ENCODE measurements around the gene RAPGEF2.

The RAPGEF2 gene

GRCh38 chr4:159283696-159284095 is 180.8 kb downstream of the RAPGEF2 start:
- DNase-seq = no peak

GRCh38 chr4:159284113-159284512 is 181.2 kb downstream of the RAPGEF2 start:
- DNase-seq = no peak

- no peak for DNase-seq
These were observed 181.9 kb downstream of the RAPGEF2 start for GRCh38 chr4:159284733-159285132.

DNA sequence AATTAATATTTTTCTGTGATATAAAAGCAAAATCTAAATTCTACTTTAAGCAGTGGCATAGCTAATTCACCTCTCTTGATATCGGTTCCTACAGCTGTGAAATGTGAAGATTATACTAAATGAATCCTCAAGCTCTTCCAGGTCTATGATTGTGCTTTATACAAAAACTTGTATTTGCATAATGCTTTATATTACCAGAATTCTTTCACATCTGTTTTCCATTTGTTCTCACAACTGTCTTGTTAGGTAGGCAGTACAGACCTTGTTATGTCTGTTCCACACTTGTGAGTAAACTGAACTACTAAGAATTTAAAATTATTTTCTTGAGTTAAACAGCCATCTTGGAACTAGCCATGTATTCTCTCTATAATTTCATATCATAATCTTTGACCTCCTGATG is 184.9 kb downstream of the RAPGEF2 start:
- DNase-seq = no peak

DNA sequence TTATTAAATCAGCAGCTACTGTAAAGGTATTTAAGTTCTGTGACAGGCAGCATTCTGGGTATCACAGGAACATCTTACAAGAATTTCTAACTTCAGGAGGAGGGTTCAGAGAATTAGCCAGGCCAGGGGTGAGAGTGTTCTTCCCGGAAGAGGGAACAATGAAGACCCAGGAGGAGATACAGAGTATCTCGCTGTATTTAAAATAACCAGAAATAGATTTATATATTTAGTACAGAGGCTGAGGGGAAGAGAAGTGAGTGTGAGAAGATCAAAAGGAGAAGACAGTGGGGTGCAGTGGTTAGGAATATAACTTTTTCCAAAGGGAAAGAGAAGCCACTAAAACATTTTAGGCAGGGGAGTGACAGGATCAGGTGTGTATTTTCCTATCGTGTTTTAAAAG is 186.8 kb downstream of the RAPGEF2 start:
- DNase-seq = no peak

DNA sequence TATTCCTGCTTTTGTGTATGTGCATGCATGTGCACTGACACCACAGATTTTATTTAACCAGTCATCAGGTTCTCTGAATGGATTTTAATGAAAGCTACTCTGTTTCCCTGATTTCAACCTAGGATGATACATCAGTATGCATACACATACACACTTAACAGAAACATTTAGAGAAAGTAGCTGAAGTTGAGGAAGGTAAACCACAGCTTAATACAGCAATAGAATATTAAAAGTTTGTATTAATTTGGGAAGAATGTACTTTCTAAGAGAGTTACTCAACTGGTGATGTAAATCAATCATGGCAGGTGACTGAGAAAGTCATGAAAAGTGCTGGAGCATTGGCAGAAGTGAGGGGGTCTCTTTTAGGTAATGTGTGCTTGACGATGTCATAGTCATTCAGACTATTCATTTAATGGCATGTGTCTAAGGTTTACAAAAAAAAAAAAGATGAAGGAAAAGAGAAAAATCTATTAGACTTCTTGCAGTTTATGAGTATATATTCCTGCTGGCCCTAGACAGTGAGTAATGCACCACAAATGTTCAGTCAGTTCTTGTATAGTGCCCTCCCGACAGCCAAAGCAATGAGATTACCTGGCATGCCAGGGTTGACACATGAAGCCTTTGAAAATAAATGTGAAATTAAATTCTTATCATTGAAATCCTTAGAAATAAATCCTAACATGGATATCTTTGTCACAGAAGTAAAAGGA is 187.6 kb downstream of the RAPGEF2 start:
- no peak for DNase-seq

DNA sequence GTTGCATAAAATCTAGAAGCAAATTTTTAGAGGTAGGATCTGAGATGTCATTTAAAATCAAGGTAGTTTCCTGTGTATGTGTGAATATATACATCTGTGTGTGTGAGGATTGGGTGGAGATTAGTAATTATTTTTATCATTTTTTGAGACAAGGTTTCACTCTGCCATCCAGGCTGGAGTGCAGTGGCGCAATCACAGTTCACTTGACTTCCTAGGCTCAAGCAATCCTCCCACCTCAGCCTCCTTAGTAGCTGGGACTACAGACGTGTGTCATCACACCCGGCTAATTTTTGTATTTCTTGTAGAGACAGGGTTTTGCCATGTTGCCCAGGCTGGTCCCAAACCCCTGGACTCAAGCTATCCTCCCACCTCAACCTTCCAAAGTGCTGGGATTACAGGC is 188.3 kb downstream of the RAPGEF2 start:
- DNase-seq = no peak

DNA sequence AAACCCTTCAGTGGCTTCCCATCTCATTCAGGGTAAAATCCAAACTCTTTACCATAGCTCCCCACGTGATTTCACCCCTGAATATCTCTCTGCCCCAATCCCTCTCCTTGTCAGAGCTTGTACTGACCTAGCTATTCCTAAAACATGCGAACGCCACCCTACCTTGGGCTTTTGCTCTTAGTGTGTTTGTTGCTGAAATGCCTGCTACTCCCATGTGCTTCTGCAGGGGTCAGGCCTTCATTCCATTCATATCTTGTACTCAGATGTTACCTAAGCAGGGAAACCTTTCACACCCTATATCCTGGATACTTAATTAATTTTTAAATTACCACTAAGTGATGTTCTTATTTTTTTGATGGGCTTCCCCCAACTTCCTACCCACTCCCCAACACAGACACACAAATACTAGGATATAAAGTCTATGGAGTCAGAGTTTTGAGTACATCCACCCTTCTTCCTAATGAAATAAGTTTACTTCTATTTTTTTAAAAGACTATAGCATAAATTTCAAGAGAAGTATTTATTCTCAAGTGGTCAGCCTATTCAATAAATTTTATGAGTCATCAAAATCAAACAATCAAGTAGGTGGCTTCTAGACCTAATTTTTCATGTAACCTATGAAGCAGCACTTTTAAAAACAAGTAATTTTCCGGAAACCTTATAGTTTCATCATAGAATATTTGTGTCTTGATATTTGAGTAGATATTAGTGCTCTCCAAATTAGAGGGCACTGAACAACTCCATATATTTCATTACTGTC is 189.4 kb downstream of the RAPGEF2 start:
- no peak for DNase-seq

DNA sequence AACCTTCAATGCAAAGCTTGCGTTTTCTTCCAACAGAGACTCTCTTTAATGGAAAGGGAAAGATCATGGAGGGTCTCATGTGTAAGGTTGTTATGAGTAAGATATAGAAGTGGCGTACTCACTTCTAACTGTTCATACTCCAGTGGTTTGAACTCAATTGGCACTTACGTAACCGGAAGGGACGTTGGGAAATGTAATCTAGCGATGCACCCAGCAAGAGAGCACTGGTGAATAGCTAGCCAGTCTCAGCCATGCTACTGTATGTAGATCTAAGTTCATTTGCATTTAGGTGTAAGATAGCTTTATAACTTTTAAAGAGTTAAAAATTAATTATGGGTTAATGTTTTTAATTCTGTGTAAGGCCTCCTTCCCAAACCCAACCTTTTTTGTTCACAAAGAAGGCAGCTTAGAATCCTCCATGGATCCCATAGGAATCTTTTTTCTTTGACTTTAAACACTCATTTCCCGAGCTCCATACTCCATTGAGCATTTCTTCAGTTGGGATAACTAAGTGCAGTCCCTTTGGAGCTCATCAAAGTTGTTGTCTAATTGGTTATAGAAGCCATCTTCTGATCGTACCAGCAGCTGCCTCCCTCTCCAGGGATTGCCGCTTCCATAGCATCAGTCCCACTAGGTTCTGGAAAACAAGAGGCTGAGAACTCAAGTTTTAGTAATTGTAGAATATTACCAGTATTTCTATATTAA is 191.1 kb downstream of the RAPGEF2 start:
- peak; percentile 23 for DNase-seq

- DNase-seq = no peak
These were observed 193.2 kb downstream of the RAPGEF2 start for GRCh38 chr4:159296061-159296460.

- peak; percentile 35 for DNase-seq
These were observed 194.2 kb downstream of the RAPGEF2 start for GRCh38 chr4:159297091-159297490.

DNA sequence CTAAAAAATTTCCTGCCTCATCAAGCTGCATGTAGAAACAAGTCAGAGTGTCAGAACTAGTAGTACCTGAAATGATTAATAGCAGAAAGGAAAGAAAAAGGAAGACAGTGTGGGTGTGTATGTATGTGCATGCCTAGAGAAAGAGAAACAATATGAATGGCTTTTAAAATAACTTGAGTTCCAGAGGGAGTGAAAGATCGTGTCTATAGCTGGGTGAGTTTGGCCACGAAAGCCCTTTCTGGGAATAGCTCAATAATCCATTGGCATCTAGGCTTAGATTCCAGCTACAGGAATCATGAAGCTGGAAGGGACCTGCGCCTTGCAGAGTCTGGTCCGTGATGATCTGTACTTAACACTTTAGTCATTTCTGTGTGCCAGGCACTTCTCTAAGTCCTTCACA is 195.6 kb downstream of the RAPGEF2 start:
- no peak for DNase-seq

- DNase-seq = no peak
These were observed 200.6 kb downstream of the RAPGEF2 start for GRCh38 chr4:159303435-159303834.

DNA sequence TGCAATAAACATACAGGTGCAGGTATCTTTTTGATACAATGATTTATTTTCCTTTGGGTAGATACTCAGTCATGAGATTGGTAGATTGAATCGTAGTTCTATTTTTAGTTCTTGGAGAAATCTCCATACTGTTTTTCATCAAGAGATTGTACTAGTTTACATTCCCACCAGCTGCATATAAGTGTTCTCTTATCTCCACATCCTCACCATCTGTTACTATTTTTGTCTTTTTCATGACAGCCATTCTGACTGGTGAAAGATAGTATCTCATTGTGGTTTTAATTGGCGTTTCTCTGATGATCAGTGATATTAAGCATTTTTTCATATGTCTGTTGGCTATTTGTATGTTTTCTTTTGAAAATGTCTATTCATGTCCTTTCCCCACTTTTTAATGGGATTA is 202.2 kb downstream of the RAPGEF2 start:
- peak; percentile 46 for DNase-seq

DNA sequence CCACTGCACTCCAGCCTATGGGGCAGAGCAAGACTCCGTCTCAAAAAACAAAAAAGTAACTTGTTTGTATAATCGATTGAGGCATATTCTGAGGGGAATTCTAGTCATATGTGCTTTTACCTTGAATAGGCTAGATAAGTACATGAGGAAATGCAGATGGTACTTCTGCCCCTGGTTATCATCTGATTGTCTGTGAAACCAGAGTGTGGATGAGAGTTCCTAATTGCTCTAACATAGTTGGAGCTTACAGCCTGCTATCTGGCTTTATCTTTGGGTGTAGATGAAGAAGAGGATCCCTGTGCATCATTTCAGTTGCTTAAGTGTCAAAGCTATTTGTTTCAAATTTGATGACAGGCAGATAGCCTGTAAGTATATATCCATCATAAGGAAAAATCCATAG is 205.1 kb downstream of the RAPGEF2 start:
- DNase-seq = no peak

DNA sequence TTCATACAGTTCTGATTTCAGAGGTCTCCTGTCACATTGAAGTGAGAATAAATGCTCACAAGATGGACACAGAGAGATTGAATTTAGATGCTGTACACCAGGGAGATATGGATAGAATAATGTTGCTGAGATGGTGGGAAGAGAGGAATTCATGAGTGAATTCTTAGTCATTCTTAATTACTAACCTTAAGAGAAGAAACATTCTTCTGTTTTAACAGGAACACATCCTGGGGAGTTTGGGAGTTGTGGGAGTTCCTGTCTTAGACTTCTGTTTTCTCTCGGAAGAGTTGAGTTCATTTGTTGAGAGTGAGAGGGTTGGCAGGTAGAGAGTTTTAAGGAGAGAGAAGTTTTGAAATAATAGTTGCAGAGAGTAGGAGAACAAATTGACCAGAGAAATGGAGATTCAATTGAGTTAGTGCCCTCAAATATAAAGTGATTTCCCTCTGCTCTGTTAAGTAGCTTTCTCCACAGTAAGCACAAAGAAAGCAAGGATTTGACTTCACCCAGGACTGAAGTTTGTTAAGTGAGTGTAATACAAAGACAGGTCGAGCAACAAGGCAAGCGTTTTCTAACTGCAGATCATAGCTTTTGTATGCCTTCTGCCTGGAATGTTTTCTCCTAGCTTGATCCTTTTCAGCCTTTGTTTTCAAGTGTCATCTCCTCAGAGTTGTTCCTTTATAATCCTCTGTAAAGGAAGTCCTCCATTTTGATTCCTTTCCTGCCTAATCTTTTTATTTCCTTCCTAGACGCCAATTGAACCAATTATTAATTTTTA is 205.9 kb downstream of the RAPGEF2 start:
- no peak for DNase-seq

DNA sequence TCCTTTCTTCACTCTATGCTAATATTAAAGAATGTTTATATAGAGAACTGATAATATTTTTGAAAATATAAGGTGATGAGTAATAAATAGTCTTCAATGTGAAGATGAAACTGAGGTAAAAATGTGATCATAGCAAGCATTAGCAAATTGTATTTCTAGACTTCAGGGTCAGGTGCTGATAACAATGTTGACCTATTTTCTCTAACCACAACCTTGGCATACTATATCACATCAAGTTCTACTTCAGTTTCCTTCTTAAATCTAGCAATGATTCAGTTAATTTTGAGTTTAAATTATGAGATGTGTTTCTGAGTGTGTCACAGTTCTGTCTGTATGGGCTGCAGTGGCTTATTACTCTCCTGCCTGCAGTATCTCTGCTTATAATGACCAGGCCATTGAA is 209.4 kb downstream of the RAPGEF2 start:
- peak; percentile 41 for DNase-seq

DNA sequence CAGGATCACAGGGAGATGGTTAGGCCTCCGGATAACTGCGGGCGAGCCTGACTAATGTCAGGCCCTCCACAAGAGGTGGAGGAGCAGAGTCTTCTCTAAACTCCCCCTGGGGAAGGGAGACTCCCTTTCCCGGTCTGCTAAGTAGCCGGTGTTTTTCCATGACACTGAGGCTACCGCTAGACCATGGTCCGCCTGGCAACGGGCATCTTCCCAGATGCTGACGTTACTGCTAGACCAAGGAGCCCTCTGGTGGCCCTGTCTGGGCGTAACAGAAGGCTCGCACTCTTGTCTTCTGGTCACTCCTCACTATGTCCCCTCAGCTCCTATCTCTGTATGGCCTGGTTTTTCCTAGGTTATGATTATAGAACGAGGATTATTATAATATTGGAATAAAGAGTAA is 213.0 kb downstream of the RAPGEF2 start:
- peak; percentile 16 for DNase-seq

- no peak for DNase-seq
These were observed 214.3 kb downstream of the RAPGEF2 start for GRCh38 chr4:159317203-159317602.

- no peak for DNase-seq
These were observed 216.1 kb downstream of the RAPGEF2 start for GRCh38 chr4:159319027-159319426.

- no peak for DNase-seq
These were observed 223.6 kb downstream of the RAPGEF2 start for GRCh38 chr4:159326480-159326879.

DNA sequence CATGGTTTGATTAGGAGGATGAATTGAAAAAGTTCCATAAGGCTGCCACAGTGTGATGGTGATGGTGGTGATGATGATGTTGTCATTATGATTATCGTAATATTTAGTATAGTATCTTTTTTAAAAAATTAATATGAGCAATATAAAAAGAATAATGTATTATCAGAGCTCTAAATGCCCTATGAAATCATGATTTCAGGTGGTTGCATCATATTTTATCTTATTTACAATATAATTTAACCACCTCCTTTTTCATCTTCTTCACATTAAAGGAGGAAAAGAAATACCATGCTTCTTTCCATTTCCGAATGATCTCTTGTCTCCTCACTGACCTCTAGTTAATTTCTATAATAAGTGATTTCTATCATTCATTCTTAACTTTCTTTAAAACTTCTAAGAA is 225.9 kb downstream of the RAPGEF2 start:
- no peak for DNase-seq

GRCh38 chr4:159334461-159334860 is 231.6 kb downstream of the RAPGEF2 start:
- DNase-seq = no peak

Data from hematopoietic multipotent progenitor cell treated with erythropoietin and hydrocortisone succinate and interleukin-3 and kit ligand, for 4 days (in vitro differentiated cells).